NCI-H2171 treated with DMSO at 0.1 percent for 48 hours (cell line): ENCODE measurements around the gene CTNNB1.

Experiments used
- DNase-seq: peaks from one replicate; lab custom pipeline; 2025; lab: John Stamatoyannopoulos, UW

CTNNB1 gene

DNA sequence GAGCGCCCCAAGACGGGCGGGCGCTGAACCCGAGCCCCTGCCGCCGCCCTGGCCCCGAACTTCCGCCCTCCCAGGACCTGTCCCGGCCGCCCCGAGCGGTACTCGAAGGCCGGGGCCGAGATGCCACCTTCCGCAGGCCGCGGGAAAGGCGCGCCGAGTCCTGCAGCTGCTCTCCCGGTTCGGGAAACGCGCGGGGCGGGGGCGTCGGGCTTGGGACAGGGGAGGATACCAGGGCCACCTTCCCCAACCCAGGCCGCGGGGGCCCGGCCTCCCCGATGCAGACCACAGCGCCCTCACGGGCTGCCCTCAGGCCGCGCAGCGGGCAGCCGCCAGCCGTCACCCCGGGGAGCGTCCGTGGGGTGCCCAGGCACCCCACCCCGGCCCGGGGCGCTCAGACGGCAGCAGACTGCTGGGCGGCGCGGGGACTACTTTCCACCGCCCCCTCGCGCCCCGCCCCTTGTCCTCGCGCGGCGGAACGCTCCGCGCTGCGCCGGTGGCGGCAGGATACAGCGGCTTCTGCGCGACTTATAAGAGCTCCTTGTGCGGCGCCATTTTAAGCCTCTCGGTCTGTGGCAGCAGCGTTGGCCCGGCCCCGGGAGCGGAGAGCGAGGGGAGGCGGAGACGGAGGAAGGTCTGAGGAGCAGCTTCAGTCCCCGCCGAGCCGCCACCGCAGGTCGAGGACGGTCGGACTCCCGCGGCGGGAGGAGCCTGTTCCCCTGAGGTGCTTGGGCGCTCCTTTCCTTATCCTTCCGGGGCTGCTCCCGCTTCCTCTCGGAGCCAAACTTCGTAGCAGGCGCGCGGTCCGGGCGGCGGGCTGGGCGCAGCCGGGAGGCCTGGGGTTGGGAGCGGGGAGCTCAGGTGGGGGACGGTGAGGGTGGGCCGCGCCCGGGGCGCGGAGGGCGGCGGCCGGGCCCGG, at the start of gene CTNNB1:
CTNNB1 (plus strand) TSS at position 556 of the 916 bp plus-strand sequence. CDS start 24,564 bp downstream, outside the sequence.
- DNase-seq, result peak; percentile 70

DNA sequence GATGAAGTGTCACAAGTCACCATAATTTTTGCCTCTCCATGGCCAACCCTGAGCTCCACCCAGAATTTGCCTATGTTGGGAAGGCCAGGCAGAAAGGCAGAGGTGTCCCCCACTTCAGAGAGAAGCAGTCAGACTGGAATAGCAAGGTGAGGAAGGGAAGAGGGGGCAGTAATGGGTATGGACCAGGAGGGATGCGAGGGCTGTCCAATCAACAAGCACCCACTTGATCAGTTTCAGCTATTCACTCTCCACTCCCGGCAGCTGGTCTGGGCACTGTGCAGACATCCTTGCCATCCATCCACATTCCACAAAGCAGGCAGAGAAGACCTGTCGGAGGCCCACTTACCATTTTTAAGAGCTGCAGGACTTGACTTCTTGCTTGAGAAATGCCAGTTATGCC, 43.5 kb upstream of the CTNNB1 start:
- no peak for DNase-seq

DNA sequence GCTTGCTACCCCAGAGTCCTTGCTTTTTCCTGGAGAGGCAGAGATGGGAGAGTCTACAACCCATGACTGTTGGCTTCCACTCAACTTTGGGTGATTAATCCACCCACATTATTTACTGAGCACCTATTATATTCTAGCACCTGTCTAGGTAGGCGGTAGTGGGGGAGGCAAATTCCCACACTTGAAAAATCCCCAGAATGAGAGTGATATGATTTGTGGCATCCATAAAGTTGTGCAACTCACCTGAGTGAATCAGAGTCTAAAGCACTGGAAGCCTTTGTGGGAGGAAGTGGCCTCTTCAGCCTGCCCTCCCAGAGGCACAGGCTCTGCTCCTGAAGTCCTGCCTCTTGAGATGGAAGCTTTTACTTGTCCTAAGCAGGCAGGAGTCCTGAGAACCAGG, 40.4 kb upstream of the CTNNB1 start:
- DNase-seq, result no peak

DNA sequence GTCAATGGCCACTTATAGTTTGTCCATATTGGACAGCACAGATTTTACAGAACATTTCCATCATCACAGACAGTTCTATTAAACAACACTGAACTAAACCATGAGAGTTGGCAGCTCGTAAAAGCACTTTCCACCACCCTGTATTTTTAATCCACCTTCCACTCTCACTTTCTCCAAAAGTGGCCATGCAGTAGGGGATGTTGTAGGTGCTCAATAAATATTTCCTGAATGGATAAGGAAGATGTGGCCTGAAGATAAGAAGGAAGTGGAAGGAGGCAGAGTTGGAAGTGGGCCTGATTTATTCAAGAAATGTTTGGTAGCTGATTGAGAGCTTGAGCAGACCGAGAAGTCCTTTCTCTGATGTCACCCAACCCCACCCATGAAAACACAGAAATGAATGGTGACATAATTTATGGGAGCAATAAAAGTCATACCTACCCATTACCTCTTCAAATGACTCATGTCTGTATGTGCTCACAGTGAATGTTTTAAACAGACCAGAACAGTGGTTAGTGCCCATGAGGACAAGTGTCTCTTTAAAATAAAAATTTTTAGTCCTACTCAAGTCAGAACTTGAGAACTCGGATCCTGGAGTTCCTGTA, 39.6 kb upstream of the CTNNB1 start:
- DNase-seq, result no peak

DNA sequence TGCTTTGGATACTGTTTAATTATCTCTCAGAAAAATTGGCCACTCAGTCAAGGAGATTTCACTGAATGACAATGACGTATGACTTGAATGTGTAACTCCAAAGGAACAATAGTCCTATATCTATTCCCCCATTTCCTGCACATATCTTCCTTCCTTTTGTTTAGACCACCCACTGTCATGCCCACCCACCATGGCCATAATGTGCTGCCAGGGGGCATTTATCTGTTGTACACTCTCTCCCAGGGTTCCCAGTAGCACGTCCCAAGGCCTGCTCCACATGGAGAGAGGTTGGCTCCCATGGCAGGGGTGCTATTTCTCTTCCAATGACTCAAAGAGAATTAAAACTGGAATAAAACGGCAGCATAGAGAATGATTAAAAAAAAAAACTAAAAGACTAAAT, 36.8 kb upstream of the CTNNB1 start:
- DNase-seq, result no peak

GRCh38 chr3:41163006-41163405, 36.3 kb upstream of the CTNNB1 start:
- DNase-seq, result no peak

- no peak for DNase-seq
These were observed 35.9 kb upstream of the CTNNB1 start for GRCh38 chr3:41163421-41163820.

GRCh38 chr3:41164777-41165176, 34.5 kb upstream of the CTNNB1 start:
- no peak for DNase-seq

DNA sequence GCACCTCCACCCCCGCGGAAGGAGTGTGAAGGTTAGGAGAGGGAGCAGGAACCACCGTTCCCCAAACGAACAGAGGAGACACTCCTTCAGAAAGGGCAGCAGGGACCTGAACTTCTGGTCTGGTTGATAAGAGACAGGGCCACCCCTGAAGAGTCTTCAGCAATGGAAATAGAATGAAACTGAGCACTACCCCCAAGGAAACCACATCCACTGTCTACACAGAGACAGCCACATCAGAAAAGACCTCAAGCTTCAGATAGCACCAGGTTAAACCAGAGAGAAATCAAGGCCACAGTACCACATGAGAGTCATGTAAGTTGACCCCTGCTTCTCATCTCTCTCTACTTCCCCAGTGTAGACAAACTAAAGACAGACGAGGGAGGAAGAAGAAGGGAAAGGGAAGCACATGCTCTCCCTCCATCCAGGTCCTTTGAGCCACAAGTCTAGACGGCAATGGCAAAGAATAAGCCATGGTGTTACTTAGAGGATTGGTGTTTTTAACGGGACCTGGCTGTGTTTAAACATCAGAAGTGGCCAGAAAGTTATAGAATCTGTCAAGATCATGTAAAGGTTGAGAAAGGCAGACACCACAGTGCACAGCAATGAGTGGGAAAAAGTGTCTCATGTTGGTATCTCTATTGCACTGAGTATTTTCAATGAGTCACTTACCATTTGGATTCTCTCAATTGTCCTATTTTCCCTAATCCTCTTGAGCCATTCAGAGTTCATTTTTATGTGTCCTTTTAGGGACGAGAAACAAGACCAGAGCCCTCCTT, 31.4 kb upstream of the CTNNB1 start:
- DNase-seq, result no peak

- no peak for DNase-seq
These were observed 30.3 kb upstream of the CTNNB1 start for GRCh38 chr3:41169023-41169422.

GRCh38 chr3:41173926-41174885, 25.1 kb upstream of the CTNNB1 start:
- peak; percentile 87 for DNase-seq

- no peak for DNase-seq
These were observed 23.9 kb upstream of the CTNNB1 start for GRCh38 chr3:41175365-41175764.

DNA sequence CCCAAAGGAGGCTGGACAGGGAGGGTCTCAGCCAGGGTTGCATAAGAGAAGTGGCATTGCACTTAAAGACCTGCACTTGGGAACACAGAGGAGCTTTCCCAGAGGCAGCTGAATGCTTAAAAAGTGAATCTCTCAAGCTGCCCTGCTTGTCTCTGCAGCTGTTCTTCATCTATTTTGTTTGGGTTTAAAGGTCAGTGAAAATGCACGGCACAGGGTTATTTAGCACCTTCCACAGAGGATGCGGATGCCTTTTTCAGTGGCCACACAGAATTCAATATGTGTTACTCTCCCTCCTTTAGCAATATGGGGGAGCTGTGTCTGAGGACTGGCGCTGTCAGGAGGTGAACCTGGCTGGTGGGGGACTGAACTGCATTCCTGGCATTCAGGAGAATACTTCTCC, 22.7 kb upstream of the CTNNB1 start:
- no peak for DNase-seq

GRCh38 chr3:41178576-41178975, 20.7 kb upstream of the CTNNB1 start:
- DNase-seq, result no peak

DNA sequence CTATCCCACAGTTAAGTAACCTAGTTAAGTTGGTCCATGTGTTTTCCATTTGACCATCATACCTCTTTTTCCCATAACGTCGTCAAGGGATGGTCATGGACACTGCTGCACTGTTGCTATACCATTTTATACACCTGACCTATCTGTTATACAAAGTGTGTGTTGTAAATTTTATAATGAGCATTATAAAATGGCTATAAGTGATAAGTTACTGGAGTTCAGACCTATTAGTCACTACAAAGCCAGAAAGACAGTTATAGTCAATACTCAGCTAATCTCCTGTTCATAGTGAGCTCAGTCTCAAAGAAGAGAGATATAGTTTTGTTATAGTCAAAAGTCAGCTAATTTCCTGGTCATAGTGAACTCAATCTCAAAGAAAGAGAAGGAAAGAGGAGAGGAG, 18.9 kb upstream of the CTNNB1 start:
- DNase-seq, result no peak

GRCh38 chr3:41182504-41183059, 16.7 kb upstream of the CTNNB1 start:
- DNase-seq, result no peak

DNA sequence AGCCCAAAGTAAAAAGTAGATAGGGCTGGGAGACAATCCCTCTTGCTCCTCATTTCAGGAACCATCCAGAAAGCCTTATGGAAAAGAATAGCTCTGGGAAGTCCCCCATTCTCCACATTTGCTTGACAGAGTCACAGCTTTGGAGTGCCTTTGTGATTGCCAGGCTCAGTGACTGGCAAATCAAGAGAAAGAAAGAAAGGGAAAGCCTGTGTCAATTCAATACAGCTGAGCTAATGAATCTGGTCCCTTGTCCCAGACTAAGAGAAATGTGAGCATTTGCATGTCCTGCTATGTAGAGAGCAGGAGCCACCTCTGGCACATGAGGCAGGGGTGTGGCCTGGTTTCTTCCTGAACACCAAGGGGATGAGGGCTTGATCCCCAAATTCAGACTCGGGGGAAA, 14.9 kb upstream of the CTNNB1 start:
- no peak for DNase-seq

DNA sequence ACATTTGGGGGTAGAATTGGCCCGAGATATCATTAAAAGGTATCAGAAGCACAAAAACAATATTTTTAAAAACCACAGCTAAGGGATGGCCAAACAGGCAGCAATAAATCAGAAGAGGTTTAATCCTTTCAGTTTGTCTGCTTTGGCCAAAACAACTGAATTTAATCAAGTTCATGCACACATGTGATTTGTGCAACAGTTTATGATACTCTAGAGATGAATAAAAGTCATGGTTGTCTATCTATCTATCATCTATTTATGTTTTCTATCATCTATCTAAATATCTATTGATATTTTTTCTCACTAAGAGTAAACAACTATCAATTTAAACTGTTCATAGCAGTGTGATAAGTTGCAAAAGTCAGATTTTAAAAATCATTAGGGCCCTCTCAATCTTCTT, 13.0 kb upstream of the CTNNB1 start:
- DNase-seq, result no peak

DNA sequence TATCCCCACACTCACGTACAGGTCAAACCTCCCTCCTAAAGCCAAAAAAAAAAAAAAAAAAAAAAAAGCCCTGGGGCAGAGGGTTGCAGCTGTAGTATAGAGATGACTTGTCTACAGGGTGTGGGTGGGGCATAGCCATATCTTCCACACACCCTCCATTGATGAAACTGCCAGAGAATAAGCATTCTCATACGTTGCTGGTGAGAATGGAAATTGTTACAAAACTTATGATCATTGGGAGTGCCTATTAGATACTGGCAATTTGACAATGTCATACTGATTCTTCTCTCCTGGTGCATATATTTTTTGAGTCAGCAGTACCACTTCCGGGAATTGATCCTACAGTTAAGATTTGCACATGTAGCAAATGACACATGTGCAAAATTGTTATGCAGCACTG, 11.0 kb upstream of the CTNNB1 start:
- DNase-seq, result no peak

DNA sequence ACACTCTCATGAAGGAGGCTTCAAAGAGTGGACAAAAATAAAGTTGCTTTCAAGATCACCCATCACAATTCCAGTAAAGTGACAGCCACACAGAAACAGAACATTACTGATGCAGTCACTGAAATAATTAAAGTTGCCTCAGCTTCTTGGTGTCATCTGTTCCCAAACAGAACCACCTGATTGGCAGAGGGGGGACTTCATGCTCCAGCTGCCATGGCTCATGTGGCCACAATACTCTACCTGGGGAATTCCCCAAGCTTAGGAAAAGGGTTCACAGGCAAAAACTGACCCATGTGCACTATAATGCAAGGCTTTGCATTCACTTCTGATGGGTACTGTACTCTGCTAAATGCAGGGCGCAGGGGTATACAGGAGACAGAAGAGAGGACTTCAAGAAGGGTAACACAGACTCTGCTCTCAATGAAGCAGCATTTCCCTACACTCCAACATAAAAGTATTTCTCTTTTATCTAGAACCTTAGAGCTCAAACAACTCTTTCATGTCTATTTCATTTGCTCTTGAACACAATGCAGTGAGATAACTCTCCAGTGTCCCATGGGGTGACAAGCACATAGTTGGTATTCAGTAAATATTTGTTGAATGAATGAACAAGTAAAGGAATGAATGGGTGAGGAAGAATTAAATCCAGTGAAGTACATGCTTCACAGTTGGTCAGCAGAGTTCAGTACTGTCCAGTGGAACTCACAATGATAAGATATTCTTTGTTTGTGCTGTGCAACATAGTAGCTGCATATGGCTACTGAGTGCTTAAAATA, 8.6 kb upstream of the CTNNB1 start:
- no peak for DNase-seq
